SK-N-SH treated with all-trans-retinoic acid at 6 μM for 48 hours (cell line): ENCODE data around the gene NR1D2.

Experiments used
- ATAC-seq: fragments of 200-7000 bp; cut with Tn5 transposase; 3 replicates; pipeline ENCODE4 v1.9.1; 2020; ENCODE audit warnings: mild to moderate bottlenecking, moderate library complexity
- ARNTL ChIP-seq: fragments of 450-650 bp; formaldehyde crosslinking; IDR thresholded peaks from 2 replicates; pipeline ENCODE4 v1.5.0; 2020; ENCODE audit warnings: low read depth, mild to moderate bottlenecking, moderate library complexity, borderline replicate concordance
- BACH2 ChIP-seq: fragments of 250-450 bp; sonication (Bioruptor Pico); IDR thresholded peaks from 2 replicates; pipeline ENCODE4 v1.9.0; 2021; ENCODE audit warnings: mild to moderate bottlenecking, borderline replicate concordance
- ESRRG ChIP-seq: fragments of 250-450 bp; sonication (Bioruptor Pico); IDR thresholded peaks from 2 replicates; pipeline ENCODE4 v1.6.1; 2021; ENCODE audit warnings: mild to moderate bottlenecking
- GLIS3 ChIP-seq: fragments of 250-450 bp; sonication (Bioruptor Pico); IDR thresholded peaks from 2 replicates; pipeline ENCODE4 v1.5.0; 2020; ENCODE audit warnings: mild to moderate bottlenecking, moderate library complexity
- ISL1 ChIP-seq: fragments of 250-450 bp; sonication (Bioruptor Pico); IDR thresholded peaks from 2 replicates; pipeline ENCODE4 v2.1.2; 2022; ENCODE audit warnings: mild to moderate bottlenecking, moderate library complexity
- OSR1 ChIP-seq: fragments of 250-450 bp; sonication (Bioruptor Pico); IDR thresholded peaks from 2 replicates; pipeline ENCODE4 v1.8.0; 2022; ENCODE audit warnings: moderate library complexity, mild to moderate bottlenecking, inconsistent platforms
- PPARA ChIP-seq: fragments of 250-450 bp; sonication (Bioruptor Pico); IDR thresholded peaks from 2 replicates; pipeline ENCODE4 v1.5.0; 2020; ENCODE audit warnings: mild to moderate bottlenecking, borderline replicate concordance
- RARB ChIP-seq: fragments of 250-450 bp; sonication (Bioruptor Pico); IDR thresholded peaks from 2 replicates; pipeline ENCODE4 v1.8.0; 2021; ENCODE audit warnings: mild to moderate bottlenecking, moderate library complexity
- SNAI2 ChIP-seq: fragments of 250-450 bp; sonication (Bioruptor Pico); IDR thresholded peaks from 2 replicates; pipeline ENCODE4 v1.5.0; 2020; ENCODE audit warnings: mild to moderate bottlenecking, moderate library complexity
- TCF4 ChIP-seq: fragments of 250-450 bp; sonication (Bioruptor Pico); IDR thresholded peaks from 2 replicates; pipeline ENCODE4 v1.8.0; 2021; ENCODE audit warnings: mild to moderate bottlenecking, moderate library complexity, borderline replicate concordance
- TOX ChIP-seq: fragments of 250-450 bp; sonication (Bioruptor Pico); IDR thresholded peaks from 2 replicates; pipeline ENCODE4 v1.8.0; 2021; ENCODE audit warnings: mild to moderate bottlenecking, moderate library complexity, borderline replicate concordance
- ZC3H10 ChIP-seq: fragments of 250-450 bp; sonication (Bioruptor Pico); IDR thresholded peaks from 2 replicates; pipeline ENCODE4 v1.5.1; 2021; ENCODE audit warnings: mild to moderate bottlenecking, moderate library complexity
- ZFP3 ChIP-seq: fragments of 250-450 bp; sonication (Bioruptor Pico); IDR thresholded peaks from 2 replicates; pipeline ENCODE4 v1.5.0; 2020; ENCODE audit warnings: mild to moderate bottlenecking, moderate library complexity
- ZFP30 ChIP-seq: fragments of 450-650 bp; formaldehyde crosslinking; IDR thresholded peaks from 2 replicates; pipeline ENCODE4 v1.5.0; 2022; ENCODE audit warnings: mild to moderate bottlenecking, moderate library complexity
- ZNF565 ChIP-seq: fragments of 450-650 bp; formaldehyde crosslinking; conservative IDR thresholded peaks from 2 replicates; pipeline ENCODE4 v1.5.0; 2020; ENCODE audit warnings: low read depth, mild to moderate bottlenecking, moderate library complexity
- ZNF8 ChIP-seq: fragments of 450-650 bp; formaldehyde crosslinking; IDR thresholded peaks from 2 replicates; pipeline ENCODE4 v1.5.0; 2020; ENCODE audit warnings: mild to moderate bottlenecking, moderate library complexity
- TF ChIP-seq, protein P1 (sequence below): fragments of 250-450 bp; sonication (Bioruptor Pico); IDR thresholded peaks from 2 replicates; pipeline ENCODE4 v1.8.0; 2021; ENCODE audit warnings: low read depth, mild to moderate bottlenecking, moderate library complexity, borderline replicate concordance
- TF ChIP-seq, protein P2 (sequence below): fragments of 250-450 bp; sonication (Bioruptor Pico); IDR thresholded peaks from 2 replicates; pipeline ENCODE4 v1.5.1; 2020; ENCODE audit warnings: low read depth, mild to moderate bottlenecking, moderate library complexity
- TF ChIP-seq, protein P3 (sequence below): fragments of 250-450 bp; sonication (Bioruptor Pico); IDR thresholded peaks from 2 replicates; pipeline ENCODE4 v1.8.0; 2020; ENCODE audit warnings: mild to moderate bottlenecking, moderate library complexity, borderline replicate concordance
- TF ChIP-seq, protein P4 (sequence below): fragments of 250-450 bp; sonication (Bioruptor Pico); IDR thresholded peaks from 2 replicates; pipeline ENCODE4 v1.5.1; 2021; ENCODE audit warnings: mild to moderate bottlenecking, moderate library complexity
- TF ChIP-seq, protein P5 (sequence below): fragments of 250-450 bp; sonication (Bioruptor Pico); IDR thresholded peaks from 2 replicates; pipeline ENCODE4 v1.5.0; 2020; ENCODE audit warnings: mild to moderate bottlenecking, moderate library complexity

The NR1D2 gene

DNA sequence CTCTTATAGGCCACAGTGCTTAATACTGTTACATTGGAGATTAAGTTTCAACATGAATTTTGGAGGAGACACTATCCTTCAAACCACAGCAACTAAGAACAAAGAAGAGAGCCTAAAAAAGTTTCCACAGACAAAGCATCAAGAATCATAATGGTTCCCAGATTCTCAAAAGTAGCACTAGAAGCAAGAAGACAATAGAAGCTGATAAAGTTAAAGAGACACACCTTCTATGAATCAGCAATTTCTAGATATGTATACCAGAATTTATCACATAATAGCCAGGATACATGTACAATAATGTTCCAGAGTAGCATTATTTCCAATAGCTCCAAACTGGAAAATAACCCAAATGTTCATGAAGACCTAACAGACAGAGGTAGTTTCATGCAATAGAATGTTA lies 40.5 kb upstream of the NR1D2 start:
- TF ChIP-seq, protein P1, sequence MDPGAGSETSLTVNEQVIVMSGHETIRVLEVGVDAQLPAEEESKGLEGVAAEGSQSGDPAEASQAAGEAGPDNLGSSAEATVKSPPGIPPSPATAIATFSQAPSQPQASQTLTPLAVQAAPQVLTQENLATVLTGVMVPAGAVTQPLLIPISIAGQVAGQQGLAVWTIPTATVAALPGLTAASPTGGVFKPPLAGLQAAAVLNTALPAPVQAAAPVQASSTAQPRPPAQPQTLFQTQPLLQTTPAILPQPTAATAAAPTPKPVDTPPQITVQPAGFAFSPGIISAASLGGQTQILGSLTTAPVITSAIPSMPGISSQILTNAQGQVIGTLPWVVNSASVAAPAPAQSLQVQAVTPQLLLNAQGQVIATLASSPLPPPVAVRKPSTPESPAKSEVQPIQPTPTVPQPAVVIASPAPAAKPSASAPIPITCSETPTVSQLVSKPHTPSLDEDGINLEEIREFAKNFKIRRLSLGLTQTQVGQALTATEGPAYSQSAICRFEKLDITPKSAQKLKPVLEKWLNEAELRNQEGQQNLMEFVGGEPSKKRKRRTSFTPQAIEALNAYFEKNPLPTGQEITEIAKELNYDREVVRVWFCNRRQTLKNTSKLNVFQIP (CRISPR knock-in tag), result no peak
- TF ChIP-seq, protein P2, sequence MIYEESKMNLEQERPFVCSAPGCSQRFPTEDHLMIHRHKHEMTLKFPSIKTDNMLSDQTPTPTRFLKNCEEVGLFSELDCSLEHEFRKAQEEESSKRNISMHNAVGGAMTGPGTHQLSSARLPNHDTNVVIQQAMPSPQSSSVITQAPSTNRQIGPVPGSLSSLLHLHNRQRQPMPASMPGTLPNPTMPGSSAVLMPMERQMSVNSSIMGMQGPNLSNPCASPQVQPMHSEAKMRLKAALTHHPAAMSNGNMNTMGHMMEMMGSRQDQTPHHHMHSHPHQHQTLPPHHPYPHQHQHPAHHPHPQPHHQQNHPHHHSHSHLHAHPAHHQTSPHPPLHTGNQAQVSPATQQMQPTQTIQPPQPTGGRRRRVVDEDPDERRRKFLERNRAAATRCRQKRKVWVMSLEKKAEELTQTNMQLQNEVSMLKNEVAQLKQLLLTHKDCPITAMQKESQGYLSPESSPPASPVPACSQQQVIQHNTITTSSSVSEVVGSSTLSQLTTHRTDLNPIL (CRISPR knock-in tag), result no peak
- TF ChIP-seq, protein P3, sequence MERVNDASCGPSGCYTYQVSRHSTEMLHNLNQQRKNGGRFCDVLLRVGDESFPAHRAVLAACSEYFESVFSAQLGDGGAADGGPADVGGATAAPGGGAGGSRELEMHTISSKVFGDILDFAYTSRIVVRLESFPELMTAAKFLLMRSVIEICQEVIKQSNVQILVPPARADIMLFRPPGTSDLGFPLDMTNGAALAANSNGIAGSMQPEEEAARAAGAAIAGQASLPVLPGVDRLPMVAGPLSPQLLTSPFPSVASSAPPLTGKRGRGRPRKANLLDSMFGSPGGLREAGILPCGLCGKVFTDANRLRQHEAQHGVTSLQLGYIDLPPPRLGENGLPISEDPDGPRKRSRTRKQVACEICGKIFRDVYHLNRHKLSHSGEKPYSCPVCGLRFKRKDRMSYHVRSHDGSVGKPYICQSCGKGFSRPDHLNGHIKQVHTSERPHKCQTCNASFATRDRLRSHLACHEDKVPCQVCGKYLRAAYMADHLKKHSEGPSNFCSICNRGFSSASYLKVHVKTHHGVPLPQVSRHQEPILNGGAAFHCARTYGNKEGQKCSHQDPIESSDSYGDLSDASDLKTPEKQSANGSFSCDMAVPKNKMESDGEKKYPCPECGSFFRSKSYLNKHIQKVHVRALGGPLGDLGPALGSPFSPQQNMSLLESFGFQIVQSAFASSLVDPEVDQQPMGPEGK, result no peak
- TF ChIP-seq ARNTL, result no peak
- TF ChIP-seq ZFP30 (CRISPR knock-in tag), result no peak
- no peak for TF ChIP-seq ZNF565 (CRISPR knock-in tag)
- TF ChIP-seq SNAI2, result no peak
- no peak for TF ChIP-seq ESRRG
- TF ChIP-seq RARB (CRISPR knock-in tag), result no peak
- no peak for TF ChIP-seq ISL1 (CRISPR knock-in tag)
- no peak for TF ChIP-seq OSR1 (CRISPR knock-in tag)
- no peak for TF ChIP-seq ZNF8 (CRISPR knock-in tag)
- TF ChIP-seq, protein P4, sequence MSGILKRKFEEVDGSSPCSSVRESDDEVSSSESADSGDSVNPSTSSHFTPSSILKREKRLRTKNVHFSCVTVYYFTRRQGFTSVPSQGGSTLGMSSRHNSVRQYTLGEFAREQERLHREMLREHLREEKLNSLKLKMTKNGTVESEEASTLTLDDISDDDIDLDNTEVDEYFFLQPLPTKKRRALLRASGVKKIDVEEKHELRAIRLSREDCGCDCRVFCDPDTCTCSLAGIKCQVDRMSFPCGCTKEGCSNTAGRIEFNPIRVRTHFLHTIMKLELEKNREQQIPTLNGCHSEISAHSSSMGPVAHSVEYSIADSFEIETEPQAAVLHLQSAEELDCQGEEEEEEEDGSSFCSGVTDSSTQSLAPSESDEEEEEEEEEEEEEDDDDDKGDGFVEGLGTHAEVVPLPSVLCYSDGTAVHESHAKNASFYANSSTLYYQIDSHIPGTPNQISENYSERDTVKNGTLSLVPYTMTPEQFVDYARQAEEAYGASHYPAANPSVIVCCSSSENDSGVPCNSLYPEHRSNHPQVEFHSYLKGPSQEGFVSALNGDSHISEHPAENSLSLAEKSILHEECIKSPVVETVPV, result no peak
- no peak for TF ChIP-seq PPARA (CRISPR knock-in tag)
- TF ChIP-seq ZFP3, result no peak
- no peak for ATAC-seq

DNA sequence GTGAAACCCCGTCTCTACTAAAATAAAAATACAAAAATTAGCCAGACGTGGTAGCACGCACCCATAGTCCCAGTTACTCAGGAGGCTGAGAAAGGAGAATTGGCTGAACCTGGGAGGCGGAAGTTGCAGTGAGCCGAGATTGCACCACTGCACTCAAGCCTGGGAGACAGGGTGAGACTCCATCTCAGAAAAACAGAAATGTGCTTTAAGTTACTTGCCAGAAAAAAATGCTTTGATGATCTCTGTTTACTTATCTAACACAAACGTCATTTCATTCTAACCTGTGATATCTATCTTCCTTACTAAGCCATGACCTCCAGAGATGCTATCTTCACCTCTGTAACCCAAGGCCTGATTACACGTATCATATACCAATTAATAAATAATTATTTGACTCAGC lies 35.7 kb upstream of the NR1D2 start:
- no peak for ATAC-seq
- TF ChIP-seq ESRRG (no peak), GLIS3 (CRISPR knock-in tag) (no peak), ZNF565 (CRISPR knock-in tag) (no peak)
- TF ChIP-seq, protein P3, result no peak
- TF ChIP-seq, protein P5, sequence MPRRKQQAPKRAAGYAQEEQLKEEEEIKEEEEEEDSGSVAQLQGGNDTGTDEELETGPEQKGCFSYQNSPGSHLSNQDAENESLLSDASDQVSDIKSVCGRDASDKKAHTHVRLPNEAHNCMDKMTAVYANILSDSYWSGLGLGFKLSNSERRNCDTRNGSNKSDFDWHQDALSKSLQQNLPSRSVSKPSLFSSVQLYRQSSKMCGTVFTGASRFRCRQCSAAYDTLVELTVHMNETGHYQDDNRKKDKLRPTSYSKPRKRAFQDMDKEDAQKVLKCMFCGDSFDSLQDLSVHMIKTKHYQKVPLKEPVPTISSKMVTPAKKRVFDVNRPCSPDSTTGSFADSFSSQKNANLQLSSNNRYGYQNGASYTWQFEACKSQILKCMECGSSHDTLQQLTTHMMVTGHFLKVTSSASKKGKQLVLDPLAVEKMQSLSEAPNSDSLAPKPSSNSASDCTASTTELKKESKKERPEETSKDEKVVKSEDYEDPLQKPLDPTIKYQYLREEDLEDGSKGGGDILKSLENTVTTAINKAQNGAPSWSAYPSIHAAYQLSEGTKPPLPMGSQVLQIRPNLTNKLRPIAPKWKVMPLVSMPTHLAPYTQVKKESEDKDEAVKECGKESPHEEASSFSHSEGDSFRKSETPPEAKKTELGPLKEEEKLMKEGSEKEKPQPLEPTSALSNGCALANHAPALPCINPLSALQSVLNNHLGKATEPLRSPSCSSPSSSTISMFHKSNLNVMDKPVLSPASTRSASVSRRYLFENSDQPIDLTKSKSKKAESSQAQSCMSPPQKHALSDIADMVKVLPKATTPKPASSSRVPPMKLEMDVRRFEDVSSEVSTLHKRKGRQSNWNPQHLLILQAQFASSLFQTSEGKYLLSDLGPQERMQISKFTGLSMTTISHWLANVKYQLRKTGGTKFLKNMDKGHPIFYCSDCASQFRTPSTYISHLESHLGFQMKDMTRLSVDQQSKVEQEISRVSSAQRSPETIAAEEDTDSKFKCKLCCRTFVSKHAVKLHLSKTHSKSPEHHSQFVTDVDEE (CRISPR knock-in tag), result no peak
- TF ChIP-seq, protein P1 (CRISPR knock-in tag), result no peak

DNA sequence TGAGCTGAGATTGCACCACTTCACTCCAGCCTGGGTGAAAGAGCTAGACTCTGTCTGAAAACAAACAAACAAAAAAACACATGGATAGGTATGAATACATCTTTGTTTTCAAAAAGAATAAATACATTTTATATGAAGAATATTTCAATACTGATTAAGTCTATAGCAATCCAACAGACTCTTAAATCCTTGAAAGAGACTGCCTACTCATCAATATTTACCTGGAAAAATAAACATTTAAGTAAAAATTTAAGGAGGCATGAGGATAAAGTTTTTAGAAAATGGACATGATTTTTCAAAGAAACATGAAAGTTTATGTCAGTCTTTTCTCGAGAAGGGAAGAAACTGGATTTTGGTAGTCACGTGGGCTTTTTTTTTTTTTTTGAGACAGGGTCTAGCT lies 33.7 kb upstream of the NR1D2 start:
- ATAC-seq, result no peak
- TF ChIP-seq, protein P4, result no peak
- TF ChIP-seq, protein P2 (CRISPR knock-in tag), result no peak
- no peak for TF ChIP-seq ZC3H10 (CRISPR knock-in tag)
- TF ChIP-seq PPARA (CRISPR knock-in tag), result no peak
- no peak for TF ChIP-seq ZNF8 (CRISPR knock-in tag)
- TF ChIP-seq BACH2, result no peak
- no peak for TF ChIP-seq TOX (CRISPR knock-in tag)
- TF ChIP-seq ISL1 (CRISPR knock-in tag), result no peak
- TF ChIP-seq ZFP3, result no peak
- no peak for TF ChIP-seq RARB (CRISPR knock-in tag)
- no peak for TF ChIP-seq ZFP30 (CRISPR knock-in tag)
- no peak for TF ChIP-seq SNAI2
- TF ChIP-seq TCF4 (CRISPR knock-in tag), result no peak
- no peak for TF ChIP-seq ZNF565 (CRISPR knock-in tag)
